Astrocyte (in vitro differentiated cells and primary cell): ENCODE data around the gene NDST4. TPM values are rescaled to one million over a fixed set of nuclear protein-coding genes. Genes with fewer than 3 reads are reported as not detected.

Source experiments
- DNase-seq: peaks from one replicate; pipeline ENCODE4 v3.0.0-alpha.2; 2010; ENCODE audit warnings: low read depth
- FAIRE-seq: peaks from 2 replicates; lab custom pipeline; 2011; peaks lifted over from hg19 to GRCh38; lab: Jason Lieb, UNC
- H2AFZ ChIP-seq: 2 replicates; pipeline ENCODE4 v1.6.0; 2012; ENCODE audit warnings: low read depth, low read length, inconsistent platforms
- H3K27ac ChIP-seq: 2 replicates; pipeline ENCODE4 v1.5.1; 2011; ENCODE audit warnings: low read depth, low read length, inconsistent platforms
- H3K27me3 ChIP-seq: 2 replicates; pipeline ENCODE4 v1.6.0; 2011; ENCODE audit warnings: low read length, inconsistent platforms; ENCODE audit not compliant: insufficient read depth
- H3K36me3 ChIP-seq: 2 replicates; pipeline ENCODE4 v1.5.1; 2011; ENCODE audit warnings: low read length, inconsistent platforms; ENCODE audit not compliant: insufficient read depth
- H3K4me1 ChIP-seq: 2 replicates; pipeline ENCODE4 v1.5.1; 2011; ENCODE audit warnings: low read length, inconsistent platforms; ENCODE audit not compliant: insufficient read depth
- H3K4me2 ChIP-seq: 2 replicates; pipeline ENCODE4 v1.6.0; 2012; ENCODE audit warnings: low read length, inconsistent platforms
- H3K4me3 ChIP-seq: 2 replicates; pipeline ENCODE4 v1.5.1; 2011; ENCODE audit warnings: low read depth, mild to moderate bottlenecking, low read length, inconsistent platforms; ENCODE audit not compliant: insufficient read depth
- H3K79me2 ChIP-seq: 2 replicates; pipeline ENCODE4 v1.6.0; 2012; ENCODE audit warnings: mild to moderate bottlenecking, low read length, inconsistent platforms; ENCODE audit not compliant: insufficient read depth
- H3K9ac ChIP-seq: 2 replicates; pipeline ENCODE4 v1.6.0; 2012; ENCODE audit warnings: mild to moderate bottlenecking, low read length, inconsistent platforms
- H3K9me3 ChIP-seq: 2 replicates; pipeline ENCODE4 v1.5.1; 2012; ENCODE audit warnings: low read depth, mild to moderate bottlenecking, low read length, inconsistent platforms; ENCODE audit not compliant: insufficient read depth
- H4K20me1 ChIP-seq: 2 replicates; pipeline ENCODE4 v1.6.0; 2012; ENCODE audit warnings: low read length, inconsistent platforms; ENCODE audit not compliant: insufficient read depth
- H3K27ac Mint-ChIP-seq: one replicate; pipeline ENCODE4 v1.8.0; 2021; ENCODE audit warnings: mild to moderate bottlenecking, mixed read lengths; ENCODE audit not compliant: unreplicated experiment
- H3K27me3 Mint-ChIP-seq: one replicate; pipeline ENCODE4 v1.8.0; 2021; ENCODE audit warnings: low read depth, mixed read lengths; ENCODE audit not compliant: unreplicated experiment
- H3K36me3 Mint-ChIP-seq: one replicate; pipeline ENCODE4 v1.8.0; 2021; ENCODE audit warnings: low read depth, mixed read lengths; ENCODE audit not compliant: unreplicated experiment
- H3K4me1 Mint-ChIP-seq: one replicate; pipeline ENCODE4 v1.8.0; 2021; ENCODE audit warnings: low read depth, mixed read lengths; ENCODE audit not compliant: unreplicated experiment
- H3K4me3 Mint-ChIP-seq: one replicate; pipeline ENCODE4 v1.8.0; 2021; ENCODE audit warnings: mild to moderate bottlenecking, moderate library complexity, mixed read lengths; ENCODE audit not compliant: unreplicated experiment
- H3K9me3 Mint-ChIP-seq: one replicate; pipeline ENCODE4 v1.8.0; 2021; ENCODE audit warnings: mild to moderate bottlenecking, mixed read lengths; ENCODE audit not compliant: unreplicated experiment
- EZH2 ChIP-seq: IDR thresholded peaks from 2 replicates; pipeline ENCODE4 v1.6.1; 2012; ENCODE audit warnings: mild to moderate bottlenecking, low read length, inconsistent platforms; ENCODE audit not compliant: insufficient read depth
- total RNA-seq: library from RNA; stranded (reverse); gene quantifications from 2 replicates; pipeline ENCODE4 v1.2.1, GENCODE V29; 2021
- TF ChIP-seq, protein P1 (sequence below): IDR thresholded peaks from 2 replicates; pipeline ENCODE4 v1.5.1; 2011; ENCODE audit warnings: low read depth, mild to moderate bottlenecking, inconsistent platforms, low read length, moderate library complexity; ENCODE audit not compliant: insufficient read depth

NDST4 gene
- total RNA-seq, 1 donor from 2014 or later: not detected

DNA sequence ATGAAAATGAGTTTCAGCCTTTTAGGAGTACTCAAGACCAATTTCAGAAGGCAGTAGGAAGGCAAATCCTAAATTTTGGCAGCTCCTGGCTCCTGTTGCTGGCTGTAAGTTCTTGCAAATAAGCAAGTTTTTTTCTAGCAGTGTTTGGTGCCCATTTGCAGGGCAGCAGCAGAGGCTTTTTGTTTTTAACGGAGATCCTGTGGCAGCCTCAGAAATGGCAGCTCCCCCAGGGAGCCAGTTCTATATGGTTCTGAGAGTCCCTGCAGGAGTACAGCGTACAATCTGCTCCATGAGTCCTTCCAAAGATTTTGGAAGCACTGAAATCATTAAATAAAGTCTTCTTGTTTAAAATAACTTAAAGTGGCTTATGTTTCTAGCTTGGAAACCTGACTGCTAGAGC, 171.9 kb downstream of the NDST4 start:
- FAIRE-seq (no peak), DNase-seq (no peak)
- Histone ChIP-seq H3K4me1 (no peaks in the 10 kb centered on the region), H2AFZ (no peak overlapping the region), H3K27me3 (no peaks in the 10 kb centered on the region), H3K79me2 (no peaks in the 10 kb centered on the region), H3K9me3 (no peaks in the 10 kb centered on the region), H3K27ac (no peak overlapping the region), H3K4me2 (no peak overlapping the region), H3K36me3 (no peaks in the 10 kb centered on the region), H3K4me3 (no peak overlapping the region), H4K20me1 (no peaks in the 10 kb centered on the region), H3K9ac (no peak overlapping the region)
- Mint-ChIP-seq H3K27me3 (no peaks in the 10 kb centered on the region), H3K4me1 (no peaks in the 10 kb centered on the region), H3K4me3 (no peak overlapping the region), H3K36me3 (no peaks in the 10 kb centered on the region), H3K27ac (no peak overlapping the region), H3K9me3 (no peaks in the 10 kb centered on the region)
- no peak for TF ChIP-seq EZH2
- TF ChIP-seq, protein P1, sequence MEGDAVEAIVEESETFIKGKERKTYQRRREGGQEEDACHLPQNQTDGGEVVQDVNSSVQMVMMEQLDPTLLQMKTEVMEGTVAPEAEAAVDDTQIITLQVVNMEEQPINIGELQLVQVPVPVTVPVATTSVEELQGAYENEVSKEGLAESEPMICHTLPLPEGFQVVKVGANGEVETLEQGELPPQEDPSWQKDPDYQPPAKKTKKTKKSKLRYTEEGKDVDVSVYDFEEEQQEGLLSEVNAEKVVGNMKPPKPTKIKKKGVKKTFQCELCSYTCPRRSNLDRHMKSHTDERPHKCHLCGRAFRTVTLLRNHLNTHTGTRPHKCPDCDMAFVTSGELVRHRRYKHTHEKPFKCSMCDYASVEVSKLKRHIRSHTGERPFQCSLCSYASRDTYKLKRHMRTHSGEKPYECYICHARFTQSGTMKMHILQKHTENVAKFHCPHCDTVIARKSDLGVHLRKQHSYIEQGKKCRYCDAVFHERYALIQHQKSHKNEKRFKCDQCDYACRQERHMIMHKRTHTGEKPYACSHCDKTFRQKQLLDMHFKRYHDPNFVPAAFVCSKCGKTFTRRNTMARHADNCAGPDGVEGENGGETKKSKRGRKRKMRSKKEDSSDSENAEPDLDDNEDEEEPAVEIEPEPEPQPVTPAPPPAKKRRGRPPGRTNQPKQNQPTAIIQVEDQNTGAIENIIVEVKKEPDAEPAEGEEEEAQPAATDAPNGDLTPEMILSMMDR: no peak

DNA sequence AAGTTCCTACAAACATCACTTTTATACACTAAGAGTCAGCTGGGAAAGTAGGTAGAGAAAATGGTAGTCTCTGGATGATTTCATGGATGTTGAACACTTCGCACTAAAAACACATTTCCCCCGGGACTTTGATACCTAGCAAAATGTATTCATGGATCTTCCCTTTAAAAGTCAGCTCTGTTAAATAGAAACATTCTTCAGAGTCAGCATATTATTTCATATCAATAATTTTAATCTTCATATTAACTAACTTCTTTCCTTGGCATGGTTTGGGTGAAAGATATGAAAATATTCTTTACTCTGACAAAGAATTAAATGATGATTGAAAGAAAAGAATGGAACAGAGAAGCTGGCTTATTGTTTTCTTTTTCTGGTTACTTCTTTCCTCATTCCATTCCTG, 185.5 kb downstream of the NDST4 start:
- FAIRE-seq (no peak), DNase-seq (no peak)
- no peaks in the 10 kb centered on the region for H3K27me3 ChIP-seq
- H3K4me1 Mint-ChIP-seq: no peaks in the 10 kb centered on the region
- H3K9me3 ChIP-seq: no peaks in the 10 kb centered on the region
- no peak overlapping the region for H3K4me3 Mint-ChIP-seq
- no peak overlapping the region for H3K4me2 ChIP-seq
- TF ChIP-seq, protein P1: no peak
- TF ChIP-seq EZH2: no peak
- no peak overlapping the region for H3K4me3 ChIP-seq
- no peaks in the 10 kb centered on the region for H3K36me3 ChIP-seq
- H4K20me1 ChIP-seq: no peaks in the 10 kb centered on the region
- no peaks in the 10 kb centered on the region for H3K79me2 ChIP-seq
- no peaks in the 10 kb centered on the region for H3K9me3 Mint-ChIP-seq
- H3K27ac ChIP-seq: no peak overlapping the region
- no peak overlapping the region for H3K27ac Mint-ChIP-seq
- no peaks in the 10 kb centered on the region for H3K27me3 Mint-ChIP-seq
- no peak overlapping the region for H2AFZ ChIP-seq
- no peaks in the 10 kb centered on the region for H3K36me3 Mint-ChIP-seq
- no peaks in the 10 kb centered on the region for H3K4me1 ChIP-seq
- no peak overlapping the region for H3K9ac ChIP-seq

- Histone ChIP-seq H3K4me2 (no peak overlapping the region), H3K27ac (no peak overlapping the region), H3K9ac (no peak overlapping the region), H3K4me3 (no peak overlapping the region), H3K4me1 (peaks cover 5% of the 10 kb centered on the region), H3K36me3 (no peaks in the 10 kb centered on the region), H3K9me3 (no peaks in the 10 kb centered on the region), H4K20me1 (no peaks in the 10 kb centered on the region), H3K79me2 (no peaks in the 10 kb centered on the region), H2AFZ (no peak overlapping the region), H3K27me3 (no peaks in the 10 kb centered on the region)
- Mint-ChIP-seq H3K4me3 (no peak overlapping the region), H3K27me3 (no peaks in the 10 kb centered on the region), H3K4me1 (no peaks in the 10 kb centered on the region), H3K9me3 (no peaks in the 10 kb centered on the region), H3K36me3 (no peaks in the 10 kb centered on the region), H3K27ac (no peak overlapping the region)
- DNase-seq (no peak), FAIRE-seq (no peak)
- TF ChIP-seq, protein P1: no peak
- no peak for TF ChIP-seq EZH2
Observed at GRCh38 chr4:114926583-114926982, 186.8 kb downstream of the NDST4 start.
